ENCODE measurements around the gene CRELD2.

DNA sequence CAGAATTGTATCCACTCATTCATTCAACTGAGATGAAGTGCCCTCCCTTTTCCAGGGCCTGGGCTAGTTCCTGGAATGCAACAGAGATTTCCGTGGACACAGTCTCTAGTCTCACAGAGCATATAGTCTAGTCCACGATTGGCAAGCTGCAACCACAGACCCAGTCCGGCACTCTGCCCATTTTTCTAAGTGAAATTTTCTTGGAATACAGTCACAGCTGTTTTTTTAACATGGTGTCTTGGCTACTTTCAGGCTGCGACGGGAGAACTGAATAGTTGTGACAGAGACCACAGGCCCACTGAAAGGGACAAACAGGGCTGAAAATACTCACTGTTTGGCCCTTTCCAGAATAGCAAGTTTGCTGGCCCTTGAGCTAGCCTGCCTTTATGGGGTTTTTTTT, 29.4 kb upstream of the CRELD2 start:
- TF ChIP-seq, protein P1, sequence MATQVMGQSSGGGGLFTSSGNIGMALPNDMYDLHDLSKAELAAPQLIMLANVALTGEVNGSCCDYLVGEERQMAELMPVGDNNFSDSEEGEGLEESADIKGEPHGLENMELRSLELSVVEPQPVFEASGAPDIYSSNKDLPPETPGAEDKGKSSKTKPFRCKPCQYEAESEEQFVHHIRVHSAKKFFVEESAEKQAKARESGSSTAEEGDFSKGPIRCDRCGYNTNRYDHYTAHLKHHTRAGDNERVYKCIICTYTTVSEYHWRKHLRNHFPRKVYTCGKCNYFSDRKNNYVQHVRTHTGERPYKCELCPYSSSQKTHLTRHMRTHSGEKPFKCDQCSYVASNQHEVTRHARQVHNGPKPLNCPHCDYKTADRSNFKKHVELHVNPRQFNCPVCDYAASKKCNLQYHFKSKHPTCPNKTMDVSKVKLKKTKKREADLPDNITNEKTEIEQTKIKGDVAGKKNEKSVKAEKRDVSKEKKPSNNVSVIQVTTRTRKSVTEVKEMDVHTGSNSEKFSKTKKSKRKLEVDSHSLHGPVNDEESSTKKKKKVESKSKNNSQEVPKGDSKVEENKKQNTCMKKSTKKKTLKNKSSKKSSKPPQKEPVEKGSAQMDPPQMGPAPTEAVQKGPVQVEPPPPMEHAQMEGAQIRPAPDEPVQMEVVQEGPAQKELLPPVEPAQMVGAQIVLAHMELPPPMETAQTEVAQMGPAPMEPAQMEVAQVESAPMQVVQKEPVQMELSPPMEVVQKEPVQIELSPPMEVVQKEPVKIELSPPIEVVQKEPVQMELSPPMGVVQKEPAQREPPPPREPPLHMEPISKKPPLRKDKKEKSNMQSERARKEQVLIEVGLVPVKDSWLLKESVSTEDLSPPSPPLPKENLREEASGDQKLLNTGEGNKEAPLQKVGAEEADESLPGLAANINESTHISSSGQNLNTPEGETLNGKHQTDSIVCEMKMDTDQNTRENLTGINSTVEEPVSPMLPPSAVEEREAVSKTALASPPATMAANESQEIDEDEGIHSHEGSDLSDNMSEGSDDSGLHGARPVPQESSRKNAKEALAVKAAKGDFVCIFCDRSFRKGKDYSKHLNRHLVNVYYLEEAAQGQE (IDR thresholded peaks at IDR 0.05; ENCODE audit: insufficient read depth in 1 of 2, low read depth in 2 of 2, low read length in 2 of 2): no peak
- TF ChIP-seq TAF1 (IDR thresholded peaks at IDR 0.05; ENCODE audit: borderline replicate concordance, insufficient read depth, low read length) (no peak), POLR2AphosphoS5 (IDR thresholded peaks at IDR 0.05; ENCODE audit: low read depth, low read length) (no peak)

Measured in PFSK-1 (cell line).